Thoracic aorta (tissue), 2 donors: ENCODE data around the gene MAT2B. TPM values are rescaled to one million over a fixed set of nuclear protein-coding genes. Genes with fewer than 3 reads are reported as not detected.

ENCODE experiments used
- ATAC-seq: fragments of 150-250 bp; one replicate; pipeline ENCODE4 v1.8.0; 2017; ENCODE audit warnings: low read depth; ENCODE audit not compliant: insufficient number of reproducible peaks, low FRiP score
- DNase-seq: peaks from one replicate; pipeline ENCODE4 v3.0.0-alpha.2; 2020; ENCODE audit warnings: low spot score
- H3K27ac ChIP-seq, 2 donors: fragments of 200-600 bp; sonication (generic); 1 replicate in 1 of 2; 2 replicates in 1 of 2; pipeline ENCODE4 v1.5.1; 2016; ENCODE audit warnings: mild to moderate bottlenecking in 2 of 2, moderate library complexity in 2 of 2
- H3K27me3 ChIP-seq: fragments of 200-600 bp; sonication (generic); replicated peaks from 2 replicates; pipeline ENCODE4 v1.6.0; 2016; ENCODE audit warnings: mild to moderate bottlenecking; ENCODE audit not compliant: insufficient read depth
- H3K36me3 ChIP-seq: fragments of 200-600 bp; sonication (generic); one replicate; pipeline ENCODE4 v1.5.1; 2016
- H3K4me1 ChIP-seq, 2 donors: fragments of 200-600 bp; sonication (generic); 1 replicate in 1 of 2; 2 replicates in 1 of 2; pipeline versions ENCODE4 v1.5.1 to v1.6.0; 2016; ENCODE audit warnings: low read depth in 2 of 2, mild to moderate bottlenecking in 1 of 2; ENCODE audit not compliant: control insufficient read depth in 1 of 2
- H3K4me3 ChIP-seq: fragments of 200-600 bp; sonication (generic); 2 replicates; pipeline ENCODE4 v1.5.1; 2016; ENCODE audit warnings: mild to moderate bottlenecking
- H3K9me3 ChIP-seq: fragments of 200-600 bp; sonication (generic); 2 replicates; pipeline ENCODE4 v1.5.1; 2016
- total RNA-seq, 2 donors: library from RNA; depleted of rRNA; stranded (reverse); fragments of >200 nt; gene quantifications; one replicate each; pipeline versions ENCODE4 v1.1.0 to v1.2.3, GENCODE V29; 2016
- TF ChIP-seq, protein P1 (sequence below): fragments of 200-600 bp; sonication (generic); IDR thresholded peaks from one replicate; pipeline ENCODE4 v1.5.1; 2019; ENCODE audit warnings: antibody characterized with exemption

The MAT2B gene
- total RNA-seq, 2 donors from 2014 or later: 51.6 to 52.3 TPM

DNA sequence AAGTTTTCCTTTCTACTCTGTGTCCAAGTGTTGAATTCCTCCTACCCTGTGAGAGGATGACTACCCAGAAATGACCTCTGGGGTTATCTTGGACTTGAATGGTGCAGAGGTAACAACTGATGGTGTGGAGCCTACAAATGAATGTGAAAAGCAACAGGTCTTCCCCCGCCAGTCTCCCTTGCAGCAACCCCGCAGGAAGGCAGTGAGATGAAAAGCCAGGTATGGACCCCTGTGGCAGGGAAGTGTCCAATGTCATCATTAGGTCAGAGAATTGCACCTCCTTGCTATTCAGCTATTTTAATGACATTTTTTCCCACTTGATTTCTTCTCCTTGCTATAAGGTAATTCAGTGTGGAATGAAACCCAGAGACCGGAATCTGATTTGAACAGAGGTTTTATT is 58.5 kb downstream of the MAT2B start:
- H3K9me3 ChIP-seq: no peaks in the 10 kb centered on the region
- H3K36me3 ChIP-seq: no peaks in the 10 kb centered on the region
- ATAC-seq (no peak), DNase-seq (no peak)
- peaks cover 7 to 13% of the 10 kb centered on the region in 2 donors for H3K4me1 ChIP-seq
- no peak overlapping the region for H3K4me3 ChIP-seq
- H3K27ac ChIP-seq: no peak overlapping the region
- no peaks in the 10 kb centered on the region for H3K27me3 ChIP-seq
- TF ChIP-seq, protein P1, sequence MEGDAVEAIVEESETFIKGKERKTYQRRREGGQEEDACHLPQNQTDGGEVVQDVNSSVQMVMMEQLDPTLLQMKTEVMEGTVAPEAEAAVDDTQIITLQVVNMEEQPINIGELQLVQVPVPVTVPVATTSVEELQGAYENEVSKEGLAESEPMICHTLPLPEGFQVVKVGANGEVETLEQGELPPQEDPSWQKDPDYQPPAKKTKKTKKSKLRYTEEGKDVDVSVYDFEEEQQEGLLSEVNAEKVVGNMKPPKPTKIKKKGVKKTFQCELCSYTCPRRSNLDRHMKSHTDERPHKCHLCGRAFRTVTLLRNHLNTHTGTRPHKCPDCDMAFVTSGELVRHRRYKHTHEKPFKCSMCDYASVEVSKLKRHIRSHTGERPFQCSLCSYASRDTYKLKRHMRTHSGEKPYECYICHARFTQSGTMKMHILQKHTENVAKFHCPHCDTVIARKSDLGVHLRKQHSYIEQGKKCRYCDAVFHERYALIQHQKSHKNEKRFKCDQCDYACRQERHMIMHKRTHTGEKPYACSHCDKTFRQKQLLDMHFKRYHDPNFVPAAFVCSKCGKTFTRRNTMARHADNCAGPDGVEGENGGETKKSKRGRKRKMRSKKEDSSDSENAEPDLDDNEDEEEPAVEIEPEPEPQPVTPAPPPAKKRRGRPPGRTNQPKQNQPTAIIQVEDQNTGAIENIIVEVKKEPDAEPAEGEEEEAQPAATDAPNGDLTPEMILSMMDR: no peak

DNA sequence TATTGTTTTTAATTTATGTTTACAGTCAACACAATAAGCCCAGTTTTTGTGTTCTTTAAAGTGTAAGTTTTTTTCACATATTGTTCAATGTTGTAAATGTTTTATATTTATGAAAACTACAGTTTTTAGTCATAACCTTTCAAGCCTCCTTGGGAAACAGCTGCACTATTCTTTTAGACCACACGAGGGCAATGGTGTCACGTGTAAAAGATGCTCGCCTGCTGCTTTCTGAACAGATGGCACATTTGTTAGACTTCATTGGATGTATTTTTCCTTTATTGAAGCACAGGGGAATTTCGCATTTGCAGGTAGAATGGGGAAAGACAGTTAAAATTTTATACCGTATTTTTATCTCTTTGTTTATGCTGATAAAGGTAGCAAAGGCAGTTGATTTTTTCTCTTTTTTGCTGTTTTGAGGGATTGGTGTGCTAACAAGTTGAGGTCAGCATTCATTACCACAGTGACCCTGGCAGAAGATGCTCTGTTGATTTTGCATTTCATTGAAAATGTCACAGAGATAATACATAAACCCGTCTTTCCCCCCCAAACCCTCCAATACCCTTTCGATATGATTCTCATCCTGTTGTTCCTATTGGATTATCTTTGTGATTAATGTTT is 59.0 kb downstream of the MAT2B start:
- ATAC-seq: no peak
- no peak for DNase-seq
- TF ChIP-seq, protein P1: peak; percentile 82
- H3K27ac ChIP-seq: no peak overlapping the region
- H3K4me1 ChIP-seq: peaks cover 7 to 13% of the 10 kb centered on the region in 2 donors
- no peaks in the 10 kb centered on the region for H3K36me3 ChIP-seq
- no peaks in the 10 kb centered on the region for H3K27me3 ChIP-seq
- H3K9me3 ChIP-seq: no peaks in the 10 kb centered on the region
- H3K4me3 ChIP-seq: no peak overlapping the region

DNA sequence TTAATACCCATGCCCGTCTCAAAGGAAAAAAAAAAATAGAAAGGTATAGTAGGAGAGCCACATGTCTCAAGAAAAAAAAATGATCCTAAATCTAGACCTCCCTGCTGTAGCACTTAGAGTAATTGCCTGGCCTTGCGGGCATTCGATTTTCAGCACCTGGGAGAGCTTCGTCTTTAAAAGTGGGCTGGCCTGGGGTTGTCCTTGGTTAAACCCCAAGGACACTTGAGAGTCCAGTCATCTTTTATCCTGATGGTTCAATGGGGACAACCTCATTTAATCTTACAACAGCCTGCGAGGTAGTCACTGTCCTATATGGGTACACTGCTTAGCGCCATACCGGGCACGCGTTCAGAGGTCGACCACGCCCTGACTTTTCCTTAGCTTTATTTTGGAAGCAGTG is 60.1 kb downstream of the MAT2B start:
- TF ChIP-seq, protein P1: no peak

GRCh38 chr5:163565931-163566608 is 60.7 kb downstream of the MAT2B start:
- H3K27ac ChIP-seq: no peak overlapping the region
- no peaks in the 10 kb centered on the region for H3K36me3 ChIP-seq
- H3K4me1 ChIP-seq: peaks cover 7 to 13% of the 10 kb centered on the region in 2 donors
- no peak for DNase-seq
- H3K9me3 ChIP-seq: no peaks in the 10 kb centered on the region
- H3K4me3 ChIP-seq: peak overlapping the region; percentile 69
- no peaks in the 10 kb centered on the region for H3K27me3 ChIP-seq
- TF ChIP-seq, protein P1: no peak
- ATAC-seq: no peak

More for the DNA sequence above, 60.1 kb downstream of the MAT2B start:
- ATAC-seq (no peak), DNase-seq (no peak)
- Histone ChIP-seq H3K27ac (no peak overlapping the region), H3K27me3 (no peaks in the 10 kb centered on the region), H3K4me3 (peak overlapping the region; percentile 69), H3K9me3 (no peaks in the 10 kb centered on the region), H3K4me1 (peaks cover 7 to 13% of the 10 kb centered on the region in 2 donors), H3K36me3 (no peaks in the 10 kb centered on the region)

DNA sequence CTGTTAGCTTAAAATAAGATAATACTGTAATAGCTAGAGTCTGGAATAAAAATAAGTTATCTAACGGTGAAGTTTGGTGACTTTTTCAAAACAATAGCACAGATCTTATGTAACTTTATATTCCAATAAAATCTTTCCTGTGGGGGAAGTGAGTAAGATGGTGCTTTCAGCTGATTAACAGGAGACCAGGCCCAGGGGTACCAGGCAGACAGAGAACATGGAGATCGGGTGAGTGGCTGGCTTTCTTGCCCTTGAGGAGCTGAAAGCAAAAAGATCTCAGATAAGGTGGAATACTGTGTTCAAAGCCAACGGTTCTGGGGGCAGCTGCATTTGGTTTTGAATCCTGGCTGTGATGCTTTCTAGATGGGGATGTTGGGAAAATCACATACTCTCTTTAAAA is 61.3 kb downstream of the MAT2B start:
- Histone ChIP-seq H3K36me3 (no peaks in the 10 kb centered on the region), H3K27me3 (no peaks in the 10 kb centered on the region), H3K27ac (no peak overlapping the region), H3K4me1 (peaks cover 7 to 13% of the 10 kb centered on the region in 2 donors), H3K9me3 (no peaks in the 10 kb centered on the region), H3K4me3 (no peak overlapping the region)
- no peak for ATAC-seq
- TF ChIP-seq, protein P1: no peak
- no peak for DNase-seq
